Measurements from ENCODE around the gene CD200.
"Not testable (repeated sequence)": the region's sequence is repeated elsewhere in the genome, so short reads cannot be mapped to it uniquely, and the experiment has no call there.

The CD200 gene

GRCh38 chr3:112391648-112392047 is 58.7 kb downstream of the CD200 start:
- DNase-seq, result no peak

DNA sequence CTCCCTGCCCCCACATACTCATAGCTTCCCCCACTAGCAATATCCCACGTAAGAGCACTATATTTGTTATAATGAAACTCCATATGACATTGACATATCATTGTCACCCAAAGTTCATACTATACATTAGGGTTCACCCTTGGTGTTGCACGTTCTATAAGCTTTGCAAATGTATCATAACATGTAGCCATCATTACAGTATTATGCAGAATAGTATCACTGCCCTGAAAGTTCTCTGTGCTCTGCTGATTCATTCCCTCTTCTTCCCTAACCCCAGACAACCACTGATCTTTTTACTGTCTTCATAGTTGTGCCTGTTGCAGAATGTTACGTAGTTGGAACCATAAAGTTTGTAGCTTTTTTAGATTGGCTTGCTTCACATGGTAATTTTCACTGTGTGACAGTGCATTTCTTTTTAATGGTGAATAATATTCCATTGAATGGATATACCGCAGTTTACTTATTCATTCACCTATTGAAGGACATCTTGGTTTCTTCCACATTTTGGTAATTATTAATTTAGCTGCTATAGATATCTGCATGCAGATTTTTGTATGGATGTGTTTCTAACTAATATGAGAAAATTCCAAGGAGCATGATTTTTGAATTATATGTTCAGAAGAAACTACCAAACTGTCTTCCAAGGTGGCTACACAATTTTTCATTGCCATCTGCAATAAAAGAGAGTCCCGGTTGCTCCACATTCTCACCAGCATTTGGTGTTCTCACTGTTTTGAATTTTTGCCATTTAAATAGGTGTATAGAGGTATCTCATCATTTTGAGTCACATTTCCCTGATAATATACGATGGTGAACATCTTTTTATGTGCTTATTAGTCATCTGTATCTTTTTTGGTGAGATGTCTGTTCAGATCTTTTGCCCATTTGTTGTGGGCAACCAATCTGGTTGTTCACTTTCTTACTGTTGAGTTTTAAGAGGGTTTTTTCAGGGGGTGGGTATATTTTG is 59.7 kb downstream of the CD200 start:
- DNase-seq, result no peak

- no peak for DNase-seq
Observed at GRCh38 chr3:112393360-112393728, 60.4 kb downstream of the CD200 start.

- DNase-seq, result no peak
Observed at GRCh38 chr3:112394003-112394640, 61.2 kb downstream of the CD200 start.

GRCh38 chr3:112395181-112395895 is 62.4 kb downstream of the CD200 start:
- DNase-seq, result no peak

DNA sequence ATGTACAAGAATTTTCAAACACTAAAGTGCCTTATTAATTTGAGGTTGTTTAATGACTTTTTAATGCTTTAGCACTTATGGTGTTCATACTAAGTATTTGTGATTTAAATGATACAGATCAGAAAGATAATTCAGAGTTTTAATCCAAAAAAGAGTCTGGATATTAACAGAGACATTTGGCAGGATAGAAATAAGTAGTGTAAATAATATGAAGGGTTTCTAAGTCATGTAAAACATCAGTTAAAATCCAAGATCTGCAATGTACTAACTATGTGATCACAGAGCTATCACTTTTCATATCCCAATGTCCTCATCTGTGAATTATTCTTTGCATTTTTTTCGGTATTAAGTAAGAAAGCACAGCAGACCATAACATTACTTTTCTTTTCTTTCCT is 62.9 kb downstream of the CD200 start:
- DNase-seq, result no peak

DNA sequence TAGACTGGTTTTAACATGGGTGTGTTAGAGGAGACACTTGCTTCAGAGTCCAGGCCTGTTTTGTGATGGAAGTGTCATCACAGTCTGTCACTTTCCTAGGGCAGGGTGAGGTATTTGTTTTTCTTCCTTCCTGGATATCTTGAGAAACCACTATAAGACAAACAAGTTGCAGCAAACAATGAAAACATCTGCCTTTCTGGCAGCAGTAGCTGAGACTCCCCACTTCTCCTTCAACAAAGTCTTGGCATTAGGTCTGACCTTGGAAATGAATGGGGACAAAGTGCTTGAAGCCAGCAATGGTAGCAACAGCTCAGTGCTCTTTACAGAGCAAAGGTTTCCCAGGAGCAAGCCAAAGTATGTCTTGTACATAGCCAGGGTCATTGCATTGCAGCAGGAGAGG is 64.6 kb downstream of the CD200 start:
- no peak for DNase-seq

DNA sequence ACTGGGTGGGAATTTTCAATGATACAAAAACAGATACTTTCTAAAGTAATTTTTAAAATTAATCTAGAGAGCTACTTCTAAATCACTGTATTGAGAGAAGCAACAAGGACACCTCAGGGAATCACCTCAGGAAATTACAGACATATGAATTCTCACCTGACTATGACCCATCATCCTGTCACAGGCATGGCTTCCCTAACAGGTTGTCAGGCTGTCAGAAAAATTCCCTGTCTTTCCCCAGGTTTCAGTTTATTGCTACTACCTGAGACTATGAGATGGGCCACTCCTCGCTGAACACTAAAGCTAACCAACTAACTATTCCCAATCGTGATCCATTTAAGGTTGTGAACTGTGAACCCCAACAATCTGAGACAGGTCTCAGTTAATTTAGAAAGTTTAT is 66.1 kb downstream of the CD200 start:
- no peak for DNase-seq

- not testable (repeated sequence) for DNase-seq
Observed at GRCh38 chr3:112399554-112399953, 66.6 kb downstream of the CD200 start.

GRCh38 chr3:112400317-112400716 is 67.4 kb downstream of the CD200 start:
- DNase-seq, result not testable (repeated sequence)

GRCh38 chr3:112401617-112402016 is 68.7 kb downstream of the CD200 start:
- no peak for DNase-seq

- no peak for DNase-seq
Observed at GRCh38 chr3:112403103-112403502, 70.1 kb downstream of the CD200 start.

- not testable (repeated sequence) for DNase-seq
Observed at GRCh38 chr3:112404924-112405549, 72.1 kb downstream of the CD200 start.

- DNase-seq, result peak; percentile 35 to 40
Observed at GRCh38 chr3:112405845-112406244, 72.9 kb downstream of the CD200 start.

- DNase-seq, result no peak
Observed at GRCh38 chr3:112407214-112407887, 74.4 kb downstream of the CD200 start.

DNA sequence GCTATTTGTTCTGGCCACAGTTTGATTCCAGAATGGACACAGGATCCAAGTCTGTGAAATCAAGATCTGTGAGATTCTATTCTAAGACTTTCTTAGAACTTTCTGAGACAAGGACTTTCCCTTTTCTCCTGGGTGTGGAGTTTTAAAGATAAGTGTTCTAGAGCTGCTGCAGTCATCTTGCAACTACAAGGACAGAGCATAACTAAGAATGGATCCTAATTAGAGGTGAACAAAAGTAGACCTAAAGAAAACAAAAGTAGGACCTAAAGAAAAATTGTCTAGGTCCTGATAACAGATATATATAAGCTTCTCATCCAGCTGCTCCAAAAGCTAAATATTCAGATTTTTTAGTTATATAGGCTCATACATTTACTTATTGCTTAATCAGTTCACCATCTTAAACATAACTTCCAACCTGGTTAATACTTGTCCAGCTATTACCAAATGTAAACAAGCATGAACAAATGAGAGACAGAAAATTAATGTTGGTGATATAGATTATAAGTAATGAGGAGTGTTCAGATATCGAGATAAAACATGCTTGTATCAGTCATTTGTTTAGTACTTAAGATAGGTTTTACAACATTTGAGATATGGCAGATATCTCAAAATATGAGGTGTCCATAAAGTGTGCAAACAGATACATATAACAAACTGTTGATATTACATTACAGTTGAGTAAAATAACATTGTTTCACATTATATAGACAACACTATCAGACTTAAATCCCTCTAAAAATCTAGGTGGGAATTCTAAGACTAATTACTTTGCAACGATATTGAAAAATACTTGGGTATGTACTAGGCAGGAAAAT is 75.1 kb downstream of the CD200 start:
- DNase-seq, result no peak

- no peak for DNase-seq
Observed at GRCh38 chr3:112409041-112409440, 76.1 kb downstream of the CD200 start.

GRCh38 chr3:112411425-112411824 is 78.5 kb downstream of the CD200 start:
- DNase-seq, result no peak
